ENCODE measurements around the gene NEURL4. TPM values are rescaled to one million over a fixed set of nuclear protein-coding genes. Genes with fewer than 3 reads are reported as not detected.

Gene NEURL4

Small RNA genes within 50 kb of the gene (small RNA-seq; reads per million reads assigned to genes)
- gene AC026954.2 (ENCODE audit: low read depth) (not detected), gene RF00019 (ENCODE audit: low read depth) (not detected)

Measured in mesenchymal stem cell (in vitro differentiated cells and primary cell).